Panc1 (cell line): Measurements from ENCODE around the gene DYNC2I2. TPM values are rescaled to one million over a fixed set of nuclear protein-coding genes. Genes with fewer than 3 reads are reported as not detected.

ENCODE experiments used
- ATAC-seq: fragments of 200-7000 bp; cut with Tn5 transposase; 2 replicates; pipeline ENCODE4 v1.9.1; 2020; ENCODE audit warnings: mild to moderate bottlenecking, moderate library complexity
- BruUV-seq: library from RNA; stranded (reverse); fragments of 400-500 nt; replicated peaks from 2 replicates; lab custom pipeline; 2021; lab: Mats Ljungman, UMichigan
- CTCF ChIA-PET: fragments of 300-600 bp; sonication (Branson Sonifier 250); formaldehyde crosslinking; loops from one replicate; lab custom pipeline; 2022; ENCODE audit warnings: antibody characterized with exemption; lab: Charles Lee
- POLR2A ChIA-PET: fragments of 300-600 bp; sonication (Branson Sonifier 250); formaldehyde crosslinking; loops from one replicate; lab custom pipeline; 2022; ENCODE audit warnings: antibody characterized with exemption; lab: Charles Lee
- DNase-seq: peaks from one replicate; pipeline ENCODE4 v3.0.0-alpha.2; 2010; ENCODE audit warnings: low read depth, low spot score
- H3K27ac ChIP-seq: 2 replicates; pipeline ENCODE4 v1.5.1; 2011; ENCODE audit warnings: mild to moderate bottlenecking, low read length, inconsistent platforms
- H3K27me3 ChIP-seq: fragments of 200-500 bp; sonication (Bioruptor generic); 2 replicates; pipeline ENCODE4 v1.6.0; 2014; ENCODE audit warnings: low read length, inconsistent platforms; ENCODE audit not compliant: control insufficient read depth, insufficient read depth
- H3K36me3 ChIP-seq: fragments of 200-500 bp; sonication (Bioruptor generic); 2 replicates; pipeline ENCODE4 v1.5.1; 2014; ENCODE audit warnings: inconsistent platforms, mild to moderate bottlenecking, low read length, moderate library complexity; ENCODE audit not compliant: control insufficient read depth, insufficient read depth
- H3K4me1 ChIP-seq: 2 replicates; pipeline ENCODE4 v1.5.1; 2011; ENCODE audit warnings: inconsistent platforms, mild to moderate bottlenecking, low read length, moderate library complexity; ENCODE audit not compliant: control insufficient read depth, insufficient read depth
- H3K4me3 ChIP-seq, 2 experiments: 2 replicates each; pipeline ENCODE4 v1.5.1; 2011 to 2012; ENCODE audit warnings: low read depth in 2 of 2, low read length in 2 of 2, mild to moderate bottlenecking in 2 of 2, inconsistent platforms in 1 of 2, moderate library complexity in 1 of 2
- H3K9me3 ChIP-seq: fragments of 200-500 bp; sonication (Bioruptor generic); 2 replicates; pipeline ENCODE4 v1.5.1; 2014; ENCODE audit warnings: low read depth, mild to moderate bottlenecking, inconsistent platforms, low read length, moderate library complexity; ENCODE audit not compliant: control insufficient read depth, insufficient read depth
- POLR2AphosphoS5 ChIP-seq: IDR thresholded peaks from 2 replicates; pipeline ENCODE4 v1.6.1; 2012; ENCODE audit warnings: mild to moderate bottlenecking, low read depth, low read length, moderate library complexity
- SIN3A ChIP-seq: IDR thresholded peaks from 2 replicates; pipeline ENCODE4 v1.6.1; 2012; ENCODE audit warnings: low read depth, mild to moderate bottlenecking, low read length, moderate library complexity, borderline replicate concordance; ENCODE audit not compliant: insufficient read depth
- TCF7L2 ChIP-seq: IDR thresholded peaks from 2 replicates; pipeline ENCODE4 v1.6.1; 2011; ENCODE audit warnings: mild to moderate bottlenecking, low read depth, low read length, inconsistent platforms
- in situ Hi-C: cut with HindIII; loops from 2 replicates; pipeline ENCODE4 v1.10.0; 2016; ENCODE audit warnings: low sequenced_read_pairs, low pct_unique_long_range_greater_than_20kb
- intact Hi-C: fragments of 100-400 bp; cut with micrococcal nuclease; formaldehyde crosslinking; loops from one replicate; pipeline ENCODE4 v1.10.0; 2022; ENCODE audit not compliant: unreplicated experiment
- total RNA-seq: library from RNA; stranded (reverse); gene quantifications from one replicate; pipeline ENCODE4 v1.2.1, GENCODE V29; 2021; ENCODE audit not compliant: unreplicated experiment
- TF ChIP-seq, protein P1 (sequence below): fragments of 450-650 bp; IDR thresholded peaks from 2 replicates; pipeline ENCODE4 v1.5.1; 2017; ENCODE audit warnings: mild to moderate bottlenecking
- TF ChIP-seq, protein P2 (sequence below), 2 experiments: IDR thresholded peaks; 2 replicates each; pipeline ENCODE4 v1.6.1; 2011 to 2012; ENCODE audit warnings: low read depth in 2 of 2, control low read depth in 1 of 2, low read length in 1 of 2, mild to moderate bottlenecking in 1 of 2, moderate library complexity in 1 of 2; ENCODE audit not compliant: insufficient read depth in 1 of 2

Gene DYNC2I2
- total RNA-seq, 1 experiment from 2014 or later, result 78.1 TPM

DNA sequence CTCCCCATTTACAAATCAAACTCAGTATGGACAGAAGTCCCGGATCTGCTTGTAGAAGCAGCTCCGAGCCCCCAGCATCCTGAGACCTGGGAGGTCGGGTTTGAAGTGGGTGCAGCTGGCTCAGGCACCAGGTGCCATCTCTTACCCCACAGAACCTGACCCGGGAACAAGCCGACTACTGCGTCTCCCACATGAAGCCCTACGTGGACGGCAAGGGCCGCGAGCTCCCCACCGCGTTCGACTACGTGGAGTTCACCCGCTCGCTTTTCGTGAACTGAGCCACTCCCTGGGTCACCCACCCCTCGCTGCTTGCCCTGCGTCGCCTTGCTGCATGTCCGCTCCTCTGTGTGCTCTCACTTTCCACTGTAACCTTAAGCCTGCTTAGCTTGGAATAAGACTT, 23.6 kb downstream of the DYNC2I2 start:
- no peak overlapping the region for H3K4me3 ChIP-seq
- peaks cover 44% of the 10 kb centered on the region for H3K4me1 ChIP-seq
- in situ Hi-C loops (no loop called here), intact Hi-C loops (no loop called here)
- no peak for TF ChIP-seq TCF7L2
- TF ChIP-seq SIN3A, result no peak
- TF ChIP-seq, protein P1, sequence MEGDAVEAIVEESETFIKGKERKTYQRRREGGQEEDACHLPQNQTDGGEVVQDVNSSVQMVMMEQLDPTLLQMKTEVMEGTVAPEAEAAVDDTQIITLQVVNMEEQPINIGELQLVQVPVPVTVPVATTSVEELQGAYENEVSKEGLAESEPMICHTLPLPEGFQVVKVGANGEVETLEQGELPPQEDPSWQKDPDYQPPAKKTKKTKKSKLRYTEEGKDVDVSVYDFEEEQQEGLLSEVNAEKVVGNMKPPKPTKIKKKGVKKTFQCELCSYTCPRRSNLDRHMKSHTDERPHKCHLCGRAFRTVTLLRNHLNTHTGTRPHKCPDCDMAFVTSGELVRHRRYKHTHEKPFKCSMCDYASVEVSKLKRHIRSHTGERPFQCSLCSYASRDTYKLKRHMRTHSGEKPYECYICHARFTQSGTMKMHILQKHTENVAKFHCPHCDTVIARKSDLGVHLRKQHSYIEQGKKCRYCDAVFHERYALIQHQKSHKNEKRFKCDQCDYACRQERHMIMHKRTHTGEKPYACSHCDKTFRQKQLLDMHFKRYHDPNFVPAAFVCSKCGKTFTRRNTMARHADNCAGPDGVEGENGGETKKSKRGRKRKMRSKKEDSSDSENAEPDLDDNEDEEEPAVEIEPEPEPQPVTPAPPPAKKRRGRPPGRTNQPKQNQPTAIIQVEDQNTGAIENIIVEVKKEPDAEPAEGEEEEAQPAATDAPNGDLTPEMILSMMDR, result no peak
- TF ChIP-seq, protein P2, sequence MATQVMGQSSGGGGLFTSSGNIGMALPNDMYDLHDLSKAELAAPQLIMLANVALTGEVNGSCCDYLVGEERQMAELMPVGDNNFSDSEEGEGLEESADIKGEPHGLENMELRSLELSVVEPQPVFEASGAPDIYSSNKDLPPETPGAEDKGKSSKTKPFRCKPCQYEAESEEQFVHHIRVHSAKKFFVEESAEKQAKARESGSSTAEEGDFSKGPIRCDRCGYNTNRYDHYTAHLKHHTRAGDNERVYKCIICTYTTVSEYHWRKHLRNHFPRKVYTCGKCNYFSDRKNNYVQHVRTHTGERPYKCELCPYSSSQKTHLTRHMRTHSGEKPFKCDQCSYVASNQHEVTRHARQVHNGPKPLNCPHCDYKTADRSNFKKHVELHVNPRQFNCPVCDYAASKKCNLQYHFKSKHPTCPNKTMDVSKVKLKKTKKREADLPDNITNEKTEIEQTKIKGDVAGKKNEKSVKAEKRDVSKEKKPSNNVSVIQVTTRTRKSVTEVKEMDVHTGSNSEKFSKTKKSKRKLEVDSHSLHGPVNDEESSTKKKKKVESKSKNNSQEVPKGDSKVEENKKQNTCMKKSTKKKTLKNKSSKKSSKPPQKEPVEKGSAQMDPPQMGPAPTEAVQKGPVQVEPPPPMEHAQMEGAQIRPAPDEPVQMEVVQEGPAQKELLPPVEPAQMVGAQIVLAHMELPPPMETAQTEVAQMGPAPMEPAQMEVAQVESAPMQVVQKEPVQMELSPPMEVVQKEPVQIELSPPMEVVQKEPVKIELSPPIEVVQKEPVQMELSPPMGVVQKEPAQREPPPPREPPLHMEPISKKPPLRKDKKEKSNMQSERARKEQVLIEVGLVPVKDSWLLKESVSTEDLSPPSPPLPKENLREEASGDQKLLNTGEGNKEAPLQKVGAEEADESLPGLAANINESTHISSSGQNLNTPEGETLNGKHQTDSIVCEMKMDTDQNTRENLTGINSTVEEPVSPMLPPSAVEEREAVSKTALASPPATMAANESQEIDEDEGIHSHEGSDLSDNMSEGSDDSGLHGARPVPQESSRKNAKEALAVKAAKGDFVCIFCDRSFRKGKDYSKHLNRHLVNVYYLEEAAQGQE (IDR thresholded peaks at IDR 0.05; ENCODE audit: insufficient read depth in 1 of 2, low read depth in 2 of 2, low read length in 1 of 2), result no peak
- no peak for TF ChIP-seq POLR2AphosphoS5
- H3K27me3 ChIP-seq, result no peaks in the 10 kb centered on the region
- H3K27ac ChIP-seq, result peak overlapping the region; percentile 81
- CTCF ChIA-PET, result no interaction called here
- ATAC-seq, result no peak
- TSS peak; percentile 98 for BruUV-seq
- POLR2A ChIA-PET, result no interaction called here
- peaks cover 8% of the 10 kb centered on the region; the same call in 1 of the 2 replicates for H3K36me3 ChIP-seq
- no peaks in the 10 kb centered on the region for H3K9me3 ChIP-seq
- DNase-seq, result no peak

DNA sequence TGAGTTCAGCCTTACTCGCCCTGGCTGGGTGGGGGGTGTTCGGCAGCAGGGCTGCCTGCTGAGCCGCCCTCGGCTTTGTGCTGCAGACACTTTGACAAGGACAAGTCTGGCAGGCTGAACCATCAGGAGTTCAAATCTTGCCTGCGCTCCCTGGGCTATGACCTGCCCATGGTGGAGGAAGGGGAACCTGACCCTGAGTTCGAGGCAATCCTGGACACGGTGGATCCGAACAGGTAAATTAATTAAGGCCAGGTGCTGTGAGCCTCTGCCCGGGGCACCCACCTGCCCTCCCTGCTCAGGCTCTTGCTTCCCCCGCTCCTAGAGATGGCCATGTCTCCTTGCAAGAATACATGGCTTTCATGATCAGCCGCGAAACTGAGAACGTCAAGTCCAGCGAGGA, 24.2 kb downstream of the DYNC2I2 start:
- POLR2A ChIA-PET, result no interaction called here
- peaks cover 47% of the 10 kb centered on the region for H3K4me1 ChIP-seq
- no peak overlapping the region for H3K4me3 ChIP-seq
- H3K9me3 ChIP-seq, result no peaks in the 10 kb centered on the region
- no peaks in the 10 kb centered on the region for H3K27me3 ChIP-seq
- DNase-seq (no peak), ATAC-seq (no peak)
- in situ Hi-C loops (no loop called here), intact Hi-C loops (no loop called here)
- TF ChIP-seq, protein P1, result no peak
- no peak for TF ChIP-seq SIN3A
- TF ChIP-seq, protein P2 (IDR thresholded peaks at IDR 0.05; ENCODE audit: insufficient read depth in 1 of 2, low read depth in 2 of 2, low read length in 1 of 2), result no peak
- TF ChIP-seq TCF7L2, result no peak
- no peak for TF ChIP-seq POLR2AphosphoS5
- no peak overlapping the region; the same call in 1 of the 2 replicates for H3K27ac ChIP-seq
- no TSS peak for BruUV-seq
- peaks cover 8% of the 10 kb centered on the region; the same call in 1 of the 2 replicates for H3K36me3 ChIP-seq
- CTCF ChIA-PET, result no interaction called here
